CD4-positive, alpha-beta T cell (primary cell): ENCODE data around the gene RTL9. TPM values are rescaled to one million over a fixed set of nuclear protein-coding genes. Genes with fewer than 3 reads are reported as not detected.
"Not testable (repeated sequence)": the region's sequence is repeated elsewhere in the genome, so short reads cannot be mapped to it uniquely, and the experiment has no call there.

Source experiments
- ATAC-seq: fragments of 200-7000 bp; cut with Tn5 transposase; one replicate; pipeline ENCODE4 v1.10.0; 2022; ENCODE audit warnings: mild to moderate bottlenecking; ENCODE audit not compliant: poor library complexity
- CTCF ChIA-PET: fragments of 350-600 bp; sonication (Branson Sonifier 250); formaldehyde crosslinking; loops from one replicate; lab custom pipeline; 2021; ENCODE audit warnings: antibody characterized with exemption, inconsistent platforms; lab: Charles Lee
- POLR2A ChIA-PET: fragments of 350-600 bp; sonication (Branson Sonifier 250); formaldehyde crosslinking; loops from one replicate; lab custom pipeline; 2021; ENCODE audit warnings: antibody characterized with exemption, inconsistent platforms; lab: Charles Lee
- DNase-seq, 14 experiments: peaks; one replicate each; pipeline ENCODE4 v3.0.0-alpha.2; 2013 to 2020; ENCODE audit warnings: mixed read lengths in 2 of 14
- H3K27ac ChIP-seq, 2 donors: one replicate each; pipeline versions ENCODE4 v1.5.1 to v1.7.0; 2013; ENCODE audit warnings: low read length in 2 of 2, low read depth in 1 of 2, mild to moderate bottlenecking in 1 of 2
- H3K27me3 ChIP-seq, 2 experiments: 1 replicate in 1 of 2; 2 replicates in 1 of 2; pipeline versions ENCODE4 v1.6.1 to v1.7.0; 2013; ENCODE audit warnings: low read length in 2 of 2, control low read depth in 1 of 2, mild to moderate bottlenecking in 1 of 2, moderate library complexity in 1 of 2; ENCODE audit not compliant: insufficient read depth in 2 of 2, control insufficient read depth in 1 of 2
- H3K36me3 ChIP-seq: one replicate; pipeline ENCODE4 v1.6.1; 2013; ENCODE audit warnings: low read length, control low read depth; ENCODE audit not compliant: insufficient read depth
- H3K4me1 ChIP-seq: one replicate; pipeline ENCODE4 v1.6.1; 2013; ENCODE audit warnings: low read length, control low read depth; ENCODE audit not compliant: insufficient read depth
- H3K4me3 ChIP-seq: one replicate; pipeline ENCODE4 v1.5.1; 2013; ENCODE audit warnings: mild to moderate bottlenecking, low read length, moderate library complexity
- H3K9me3 ChIP-seq, 2 experiments: 1 replicate in 1 of 2; 2 replicates in 1 of 2; pipeline versions ENCODE4 v1.6.1 to v1.7.0; 2013; ENCODE audit warnings: low read length in 2 of 2, mild to moderate bottlenecking in 2 of 2, control low read depth in 1 of 2, moderate library complexity in 1 of 2; ENCODE audit not compliant: control insufficient read depth in 1 of 2, insufficient read depth in 1 of 2
- H3K27ac Mint-ChIP-seq: one replicate; pipeline ENCODE4 v1.8.0; 2020; ENCODE audit warnings: mixed read lengths
- H3K27me3 Mint-ChIP-seq: one replicate; pipeline ENCODE4 v1.8.0; 2021; ENCODE audit warnings: mixed read lengths
- H3K36me3 Mint-ChIP-seq: one replicate; pipeline ENCODE4 v1.8.0; 2021; ENCODE audit warnings: low read depth, mixed read lengths
- H3K4me1 Mint-ChIP-seq: one replicate; pipeline ENCODE4 v1.8.0; 2021; ENCODE audit warnings: low read depth, mixed read lengths
- H3K4me3 Mint-ChIP-seq: one replicate; pipeline ENCODE4 v1.8.0; 2020; ENCODE audit warnings: mild to moderate bottlenecking, mixed read lengths
- H3K9me3 Mint-ChIP-seq: one replicate; pipeline ENCODE4 v1.8.0; 2020; ENCODE audit warnings: mixed read lengths
- intact Hi-C, 2 experiments: fragments of 100-400 bp; cut with DNase I in 1 of 2; cut with micrococcal nuclease in 1 of 2; formaldehyde crosslinking; loops; one replicate each; pipeline versions ENCODE4 v1.15.1 to v1.9.0; 2023 to 2025; cut with DNase I, micrococcal nuclease
- total RNA-seq, 174 experiments: library from RNA in 2 of 174; stranded (reverse) in 2 of 174; gene quantifications; one replicate each; pipeline ENCODE4 v1.2.3 and lab custom pipeline; 2021 to 2026
- TF ChIP-seq, protein P1 (sequence below): fragments of 200-600 bp; IDR thresholded peaks from one replicate; pipeline ENCODE4 v1.8.0; 2022; ENCODE audit warnings: antibody characterized with exemption, mild to moderate bottlenecking

RTL9 gene
- total RNA-seq, 2 experiments from 2014 or later = not detected

DNA sequence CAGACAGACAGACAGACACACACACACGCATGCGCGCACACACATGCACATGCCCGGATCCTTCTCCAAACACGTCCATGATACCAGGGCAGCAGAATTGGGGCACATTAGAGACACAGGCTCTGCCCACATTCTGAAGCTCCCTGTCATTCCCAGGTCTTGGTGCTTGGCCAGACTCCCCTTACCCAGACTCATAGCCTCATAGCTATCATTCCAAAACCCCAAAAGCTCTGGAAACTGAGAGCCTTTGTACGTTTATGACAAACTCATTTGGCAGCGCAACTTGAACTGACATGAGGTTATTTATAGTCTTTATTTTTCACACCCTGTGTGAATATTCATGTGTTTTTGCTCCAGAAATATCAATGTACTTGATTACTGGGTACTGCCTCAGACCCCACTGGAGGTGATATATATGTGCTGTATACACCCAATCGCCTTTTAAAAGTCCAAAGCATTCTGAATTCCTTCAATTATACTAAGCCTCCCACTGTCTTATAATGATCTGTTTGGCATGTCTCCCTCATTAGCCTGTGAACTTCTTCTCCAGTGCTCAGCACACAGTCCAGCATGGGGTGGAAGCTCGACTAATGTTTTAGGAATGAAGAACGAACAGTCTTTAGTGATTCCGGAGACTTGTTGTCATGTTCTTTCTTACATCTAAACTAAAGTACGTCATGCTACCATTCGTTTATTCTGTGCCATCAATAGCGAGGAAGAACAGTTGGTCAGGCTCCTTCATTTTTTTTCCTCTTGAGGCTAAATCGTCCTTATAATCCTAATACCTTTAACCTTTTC lies 45.0 kb downstream of the RTL9 start:
- TF ChIP-seq, protein P1, sequence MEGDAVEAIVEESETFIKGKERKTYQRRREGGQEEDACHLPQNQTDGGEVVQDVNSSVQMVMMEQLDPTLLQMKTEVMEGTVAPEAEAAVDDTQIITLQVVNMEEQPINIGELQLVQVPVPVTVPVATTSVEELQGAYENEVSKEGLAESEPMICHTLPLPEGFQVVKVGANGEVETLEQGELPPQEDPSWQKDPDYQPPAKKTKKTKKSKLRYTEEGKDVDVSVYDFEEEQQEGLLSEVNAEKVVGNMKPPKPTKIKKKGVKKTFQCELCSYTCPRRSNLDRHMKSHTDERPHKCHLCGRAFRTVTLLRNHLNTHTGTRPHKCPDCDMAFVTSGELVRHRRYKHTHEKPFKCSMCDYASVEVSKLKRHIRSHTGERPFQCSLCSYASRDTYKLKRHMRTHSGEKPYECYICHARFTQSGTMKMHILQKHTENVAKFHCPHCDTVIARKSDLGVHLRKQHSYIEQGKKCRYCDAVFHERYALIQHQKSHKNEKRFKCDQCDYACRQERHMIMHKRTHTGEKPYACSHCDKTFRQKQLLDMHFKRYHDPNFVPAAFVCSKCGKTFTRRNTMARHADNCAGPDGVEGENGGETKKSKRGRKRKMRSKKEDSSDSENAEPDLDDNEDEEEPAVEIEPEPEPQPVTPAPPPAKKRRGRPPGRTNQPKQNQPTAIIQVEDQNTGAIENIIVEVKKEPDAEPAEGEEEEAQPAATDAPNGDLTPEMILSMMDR = no peak
- ATAC-seq (no peak), DNase-seq (no peak)
- H3K27ac Mint-ChIP-seq = no peak overlapping the region
- no peak overlapping the region for H3K4me3 Mint-ChIP-seq
- no peaks in the 10 kb centered on the region for H3K4me1 Mint-ChIP-seq
- H3K27me3 ChIP-seq = no peaks in the 10 kb centered on the region
- no peaks in the 10 kb centered on the region for H3K9me3 Mint-ChIP-seq
- POLR2A ChIA-PET = interaction anchor here (0.8 kb wide), 1 partner anchor 248 kb away, joined by 3 read pairs; no protein-coding TSS in a partner anchor
- H3K4me1 ChIP-seq = no peaks in the 10 kb centered on the region
- no peaks in the 10 kb centered on the region for H3K27me3 Mint-ChIP-seq
- no peaks in the 10 kb centered on the region for H3K9me3 ChIP-seq
- H3K27ac ChIP-seq = no peak overlapping the region
- CTCF ChIA-PET = no interaction called here
- H3K36me3 ChIP-seq = no peaks in the 10 kb centered on the region
- H3K4me3 ChIP-seq = no peak overlapping the region
- no peaks in the 10 kb centered on the region for H3K36me3 Mint-ChIP-seq
- intact Hi-C loops = no loop called here

DNA sequence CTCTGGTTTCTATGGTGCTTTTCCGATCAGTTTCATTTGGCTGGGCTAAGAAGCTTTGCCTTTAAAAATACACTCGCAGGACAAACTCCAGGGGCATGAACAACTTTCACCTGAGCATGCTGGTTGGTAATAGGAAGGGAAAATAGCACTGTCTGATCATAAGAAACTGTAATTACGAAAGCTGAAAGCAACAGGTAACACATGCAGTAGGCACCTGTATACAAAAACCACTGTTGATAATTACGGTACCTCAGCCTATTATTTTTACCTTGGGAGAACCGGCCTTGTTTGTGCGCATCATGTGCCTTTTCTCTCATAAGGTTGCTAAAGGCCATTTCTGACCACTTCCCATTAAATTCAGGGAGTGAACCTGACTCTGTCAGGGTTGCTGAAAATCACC lies 45.7 kb downstream of the RTL9 start:
- H3K36me3 Mint-ChIP-seq = no peaks in the 10 kb centered on the region
- no peak for DNase-seq
- no peaks in the 10 kb centered on the region for H3K4me1 Mint-ChIP-seq

DNA sequence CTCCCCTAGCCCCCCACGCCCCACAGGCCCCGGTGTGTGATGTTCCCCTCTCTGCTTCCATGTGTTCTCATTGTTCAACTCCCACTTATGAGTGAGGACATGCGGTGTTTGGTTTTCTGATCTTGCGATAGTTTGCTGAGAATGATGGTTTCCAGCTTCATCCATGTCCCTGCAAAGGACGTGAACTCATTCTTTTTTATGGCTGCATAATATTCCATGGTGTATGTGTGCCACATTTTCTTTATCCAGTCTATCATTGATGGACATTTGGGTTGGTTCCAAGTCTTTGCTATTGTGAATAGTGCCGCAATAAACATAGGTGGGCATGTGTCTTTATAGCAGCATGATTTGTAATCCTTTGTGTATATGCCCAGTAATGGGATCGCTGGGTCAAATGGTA lies 47.6 kb downstream of the RTL9 start:
- H3K27me3 Mint-ChIP-seq, H3K4me1 Mint-ChIP-seq, POLR2A ChIA-PET, H3K4me1 ChIP-seq, DNase-seq, ATAC-seq, H3K27me3 ChIP-seq, H3K4me3 ChIP-seq, H3K4me3 Mint-ChIP-seq, H3K36me3 ChIP-seq, H3K36me3 Mint-ChIP-seq, H3K9me3 ChIP-seq, H3K27ac ChIP-seq, H3K9me3 Mint-ChIP-seq, H3K27ac Mint-ChIP-seq: not testable (repeated sequence)
- intact Hi-C loops = loop anchor here in 1 of 2 experiments (5.0 kb wide), 1 partner anchor 89 kb away; the partner anchor contains the start of gene AMMECR1
- CTCF ChIA-PET = interaction anchor here (1.0 to 1.1 kb wide), 2 partner anchors 238 to 245 kb away, joined by 3 to 4 read pairs; no protein-coding TSS in a partner anchor

More for the DNA sequence above, 45.7 kb downstream of the RTL9 start:
- Mint-ChIP-seq H3K4me3 (no peak overlapping the region), H3K27me3 (no peaks in the 10 kb centered on the region), H3K27ac (no peak overlapping the region), H3K9me3 (no peaks in the 10 kb centered on the region)
- intact Hi-C loops = no loop called here
- no peak for ATAC-seq
- POLR2A ChIA-PET = no interaction called here
- H3K36me3 ChIP-seq = no peaks in the 10 kb centered on the region
- H3K4me3 ChIP-seq = no peak overlapping the region
- no peaks in the 10 kb centered on the region for H3K4me1 ChIP-seq
- CTCF ChIA-PET = no interaction called here
- no peak overlapping the region for H3K27ac ChIP-seq
- TF ChIP-seq, protein P1 = no peak
- H3K9me3 ChIP-seq = no peaks in the 10 kb centered on the region
- no peaks in the 10 kb centered on the region for H3K27me3 ChIP-seq
